GM19452 (cell line): Measurements from ENCODE around the gene NXNL2.

Source experiments
- ATAC-seq: cut with Tn5 transposase; IDR thresholded peaks from one replicate; pipeline ENCODE4 v1.9.1; 2021; ENCODE audit not compliant: unreplicated experiment

NXNL2 gene

GRCh38 chr9:88534456-88535225 lies at the start of gene NXNL2:
Gene NXNL2 (plus strand): TSS chr9:88535178. CDS start chr9:88535435, 257 bp downstream.
- no peak for ATAC-seq

GRCh38 chr9:88488166-88488565 lies 46.8 kb upstream of the NXNL2 start:
- ATAC-seq, result no peak

- no peak for ATAC-seq
Observed at GRCh38 chr9:88494983-88495721, 39.8 kb upstream of the NXNL2 start.

- no peak for ATAC-seq
Observed at GRCh38 chr9:88497224-88497623, 37.8 kb upstream of the NXNL2 start.

GRCh38 chr9:88498880-88499279 lies 36.1 kb upstream of the NXNL2 start:
- no peak for ATAC-seq

GRCh38 chr9:88501086-88501485 lies 33.9 kb upstream of the NXNL2 start:
- no peak for ATAC-seq

- no peak for ATAC-seq
Observed at GRCh38 chr9:88502552-88503034, 32.4 kb upstream of the NXNL2 start.

GRCh38 chr9:88503081-88503844 lies 31.7 kb upstream of the NXNL2 start:
- no peak for ATAC-seq

GRCh38 chr9:88503845-88504764 lies 30.9 kb upstream of the NXNL2 start:
- no peak for ATAC-seq

- ATAC-seq, result no peak
Observed at GRCh38 chr9:88508326-88508725, 26.7 kb upstream of the NXNL2 start.

GRCh38 chr9:88511906-88512305 lies 23.1 kb upstream of the NXNL2 start:
- no peak for ATAC-seq

- no peak for ATAC-seq
Observed at GRCh38 chr9:88514247-88514646, 20.7 kb upstream of the NXNL2 start.

- no peak for ATAC-seq
Observed at GRCh38 chr9:88521308-88521707, 13.7 kb upstream of the NXNL2 start.

GRCh38 chr9:88522360-88522759 lies 12.6 kb upstream of the NXNL2 start:
- no peak for ATAC-seq

- no peak for ATAC-seq
Observed at GRCh38 chr9:88523056-88523455, 11.9 kb upstream of the NXNL2 start.

GRCh38 chr9:88524911-88525310 lies 10.1 kb upstream of the NXNL2 start:
- ATAC-seq, result no peak

- no peak for ATAC-seq
Observed at GRCh38 chr9:88527618-88528017, 7.4 kb upstream of the NXNL2 start.

- no peak for ATAC-seq
Observed at GRCh38 chr9:88528080-88528790, 6.7 kb upstream of the NXNL2 start.

GRCh38 chr9:88529496-88529895 lies 5.5 kb upstream of the NXNL2 start:
- no peak for ATAC-seq

- no peak for ATAC-seq
Observed at GRCh38 chr9:88530051-88530450, 4.9 kb upstream of the NXNL2 start.
